IPS-18c (cell line): ENCODE measurements around the gene NTHL1.

Experiments
- H3K4me3 ChIP-seq: 2 replicates; pipeline ENCODE4 v1.7.0; 2013; ENCODE audit warnings: low read depth, mild to moderate bottlenecking, low read length, moderate library complexity; ENCODE audit not compliant: insufficient read depth
- H3K9me3 ChIP-seq: one replicate; pipeline ENCODE4 v1.6.1; 2013; ENCODE audit warnings: mild to moderate bottlenecking, low read length, moderate library complexity; ENCODE audit not compliant: control insufficient read depth, insufficient read depth

NTHL1 gene

GRCh38 chr16:2047330-2048115 lies at the start of gene NTHL1, which contains the start of gene TSC2:
Gene NTHL1 (minus strand): TSS chr16:2047834. CDS start chr16:2047823, 11 bp downstream.
Gene TSC2 (plus strand): TSS chr16:2047985. CDS start chr16:2048616, 631 bp downstream.
- H3K9me3 ChIP-seq: no peaks in the 10 kb centered on the region
- peak within 1 kb of the TSS; percentile 90 for H3K4me3 ChIP-seq

DNA sequence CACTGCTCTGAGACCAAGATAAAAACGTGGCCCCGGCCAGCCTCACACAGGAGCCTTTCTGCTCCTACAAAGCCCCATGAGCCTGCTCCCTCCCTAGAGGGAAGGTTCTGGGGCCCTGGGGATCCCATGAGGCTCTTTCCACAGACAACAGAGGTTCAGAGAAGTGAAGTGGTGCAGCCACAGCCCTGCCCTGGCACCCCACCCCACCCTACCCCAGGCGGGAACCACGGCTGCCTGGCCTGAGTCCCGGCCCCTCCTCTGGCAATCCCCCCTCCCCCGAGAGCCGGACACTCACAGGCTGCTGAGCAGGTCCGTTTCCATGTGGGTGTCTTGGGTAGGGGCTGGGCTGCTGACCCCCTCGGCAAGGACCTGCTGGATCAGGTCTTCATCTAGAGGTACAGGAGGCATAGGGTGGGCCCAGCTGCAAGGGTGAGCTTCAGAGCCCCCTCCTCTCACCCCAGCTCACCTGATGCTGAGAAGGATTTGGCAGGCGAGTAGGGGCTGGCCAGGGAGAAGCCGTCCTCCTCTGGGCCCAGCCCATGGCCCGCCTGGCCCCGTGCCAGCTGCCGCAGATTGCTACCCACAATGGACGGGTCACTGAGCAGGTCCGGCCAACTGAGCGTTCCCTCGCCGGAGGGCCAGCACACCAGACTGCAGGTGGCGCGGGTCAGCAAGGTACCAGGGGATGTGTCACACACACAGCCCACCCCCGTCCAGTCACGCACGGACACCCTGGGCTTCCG lies 49.4 kb upstream of the NTHL1 start:
- no peak overlapping the region for H3K4me3 ChIP-seq

DNA sequence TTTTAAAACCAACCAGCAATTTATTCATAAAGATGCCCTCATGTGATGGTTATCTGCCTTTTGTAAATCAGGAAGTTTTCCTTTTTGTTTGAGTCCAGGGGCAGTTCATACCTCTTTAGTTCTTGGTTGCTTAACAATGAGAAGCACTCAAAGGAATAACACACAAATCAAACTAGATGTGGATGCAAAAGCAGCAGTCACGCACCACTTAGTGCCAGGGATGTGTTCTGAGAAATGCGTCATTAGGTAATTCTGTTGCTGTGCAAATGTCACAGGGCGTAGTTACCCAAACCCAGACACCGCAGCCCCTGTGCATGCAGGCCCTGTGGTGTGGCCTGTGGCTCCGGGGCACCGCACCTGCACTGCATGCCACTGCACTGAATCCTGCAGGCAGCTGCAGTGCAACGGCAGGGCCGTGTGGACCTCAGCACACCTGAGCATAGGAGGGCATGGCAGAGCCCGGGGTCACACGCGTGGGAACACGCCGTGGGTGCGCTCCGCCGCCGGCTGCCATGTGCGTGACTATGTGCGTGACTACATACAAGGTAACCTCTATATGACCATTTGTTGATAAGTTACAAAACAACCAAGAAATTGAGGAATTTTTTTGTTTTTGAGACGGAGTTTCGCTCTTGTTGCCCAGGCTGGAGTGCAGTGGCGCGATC lies 48.4 kb upstream of the NTHL1 start:
- Histone ChIP-seq H3K9me3 (no peaks in the 10 kb centered on the region), H3K4me3 (no peak overlapping the region)

More for the DNA sequence above, 49.4 kb upstream of the NTHL1 start:
- no peaks in the 10 kb centered on the region for H3K9me3 ChIP-seq

GRCh38 chr16:2095315-2095853 lies 47.8 kb upstream of the NTHL1 start:
- H3K9me3 ChIP-seq: no peaks in the 10 kb centered on the region
- no peak overlapping the region for H3K4me3 ChIP-seq

GRCh38 chr16:2093793-2094192 lies 46.2 kb upstream of the NTHL1 start:
- Histone ChIP-seq H3K9me3 (no peaks in the 10 kb centered on the region), H3K4me3 (no peak overlapping the region)

DNA sequence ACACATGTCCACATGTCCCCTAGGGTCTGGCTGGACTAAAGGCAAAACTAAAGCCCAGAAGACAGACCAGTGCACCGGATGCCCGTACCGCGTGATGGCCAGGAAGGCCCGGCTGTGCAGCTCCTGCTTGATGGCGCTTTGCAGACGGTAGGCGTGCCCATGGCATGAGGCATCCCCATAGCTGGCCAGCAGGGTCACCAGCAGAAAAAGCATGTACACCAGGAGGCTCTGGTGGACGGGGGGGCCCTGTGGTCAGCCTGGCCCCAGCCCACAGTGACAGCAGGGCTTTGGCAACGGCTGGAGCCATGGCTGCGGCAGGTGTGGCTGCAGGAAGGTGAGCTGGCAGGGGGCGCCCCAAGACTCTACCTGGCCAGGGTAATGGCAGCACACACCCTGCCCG lies 45.2 kb upstream of the NTHL1 start:
- no peak overlapping the region for H3K4me3 ChIP-seq
- no peaks in the 10 kb centered on the region for H3K9me3 ChIP-seq

DNA sequence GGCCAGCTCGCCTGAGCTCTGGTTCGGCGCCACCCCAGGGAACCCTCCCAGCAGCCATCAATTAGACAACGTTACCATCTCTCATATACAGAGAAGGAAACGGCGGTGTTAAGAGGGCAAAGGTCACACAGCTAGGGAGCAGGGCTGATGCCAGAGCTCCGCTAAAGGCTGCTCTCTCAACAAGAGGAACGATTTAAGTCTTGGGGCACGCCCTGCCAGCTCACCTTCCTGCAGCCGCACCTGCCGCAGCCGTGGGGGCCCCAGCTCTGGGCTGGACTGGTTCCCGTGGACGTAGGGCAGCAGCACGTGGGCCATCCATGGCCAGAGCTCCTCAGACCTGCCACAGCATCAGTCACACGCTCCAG lies 44.6 kb upstream of the NTHL1 start:
- Histone ChIP-seq H3K4me3 (no peak overlapping the region), H3K9me3 (no peaks in the 10 kb centered on the region)

DNA sequence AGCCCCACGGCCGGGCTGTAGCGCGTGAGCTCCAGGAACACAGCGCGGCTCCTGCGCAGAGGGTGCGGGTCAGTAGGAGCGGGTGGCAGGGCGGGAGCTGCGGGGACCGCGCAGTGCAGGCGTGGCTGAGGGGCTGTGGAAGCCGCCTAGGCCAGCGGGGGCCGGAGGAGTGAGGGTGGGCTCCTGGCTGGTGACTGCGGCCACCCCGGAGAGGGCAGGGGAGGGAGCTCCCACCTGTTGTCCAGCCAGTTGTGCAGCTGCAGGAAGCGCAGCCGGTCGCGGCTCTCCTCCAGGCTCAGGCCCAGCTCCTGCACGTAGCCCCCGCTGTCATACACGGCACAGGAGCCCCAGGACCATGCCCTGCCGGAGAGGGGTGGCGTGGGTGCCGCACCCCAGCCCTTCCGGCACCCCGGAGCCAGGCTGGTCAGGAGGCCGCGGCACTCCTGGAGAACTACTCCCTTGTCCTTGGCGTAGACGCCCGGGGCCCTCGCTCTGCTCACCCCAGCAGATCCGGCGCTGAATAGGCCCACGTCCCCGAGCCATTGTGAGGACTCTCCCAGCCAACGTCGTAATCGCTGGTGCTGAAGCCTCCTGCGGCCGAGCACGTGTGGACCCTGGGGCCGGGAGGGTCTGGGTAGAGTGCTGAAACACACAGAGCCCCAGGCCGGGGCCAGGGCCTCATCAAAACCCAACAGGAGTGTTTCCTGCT lies 44.1 kb upstream of the NTHL1 start:
- no peaks in the 10 kb centered on the region for H3K9me3 ChIP-seq
- H3K4me3 ChIP-seq: peak overlapping the region; percentile 50

- H3K4me3 ChIP-seq: peak overlapping the region; percentile 53
Measured at GRCh38 chr16:2090777-2091546, 43.3 kb upstream of the NTHL1 start.

GRCh38 chr16:2090481-2090776 lies 42.8 kb upstream of the NTHL1 start:
- peak overlapping the region; percentile 53; the same call in 1 of the 2 replicates for H3K4me3 ChIP-seq
- H3K9me3 ChIP-seq: no peaks in the 10 kb centered on the region

More at GRCh38 chr16:2090777-2091546, 43.3 kb upstream of the NTHL1 start:
- H3K9me3 ChIP-seq: no peaks in the 10 kb centered on the region

- Histone ChIP-seq H3K4me3 (peak overlapping the region; percentile 53; the same call in 1 of the 2 replicates), H3K9me3 (no peaks in the 10 kb centered on the region)
Measured at GRCh38 chr16:2089706-2090480, 42.3 kb upstream of the NTHL1 start.

DNA sequence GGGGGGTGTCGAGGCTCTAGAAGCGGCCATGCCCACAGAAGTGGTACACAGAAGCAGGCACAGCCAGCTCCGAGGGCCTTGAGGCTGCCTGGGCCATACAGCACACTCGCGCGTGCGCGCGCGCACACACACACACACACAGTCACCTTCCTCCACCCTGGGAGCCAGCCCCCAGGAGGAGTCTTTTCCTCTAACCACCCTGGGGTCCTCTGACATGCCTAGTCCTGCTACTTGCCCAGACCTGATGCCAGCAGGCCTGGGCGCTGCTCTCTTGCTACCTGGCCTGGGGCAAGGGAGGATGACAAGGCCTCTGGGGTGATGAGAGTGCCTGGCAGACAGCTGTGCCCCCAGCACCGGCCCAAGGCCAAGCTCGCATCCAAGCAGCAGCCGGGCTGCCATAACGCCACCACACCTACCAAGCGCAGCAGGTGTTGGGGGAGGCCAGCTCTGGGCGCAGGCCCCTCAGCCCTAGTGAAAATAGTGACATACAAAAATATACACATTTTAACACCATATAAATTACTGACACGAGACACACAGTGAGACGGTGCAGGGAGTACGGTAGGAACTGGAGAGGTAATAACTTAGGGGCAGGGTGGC lies 41.2 kb upstream of the NTHL1 start:
- H3K9me3 ChIP-seq: no peaks in the 10 kb centered on the region
- H3K4me3 ChIP-seq: no peak overlapping the region

DNA sequence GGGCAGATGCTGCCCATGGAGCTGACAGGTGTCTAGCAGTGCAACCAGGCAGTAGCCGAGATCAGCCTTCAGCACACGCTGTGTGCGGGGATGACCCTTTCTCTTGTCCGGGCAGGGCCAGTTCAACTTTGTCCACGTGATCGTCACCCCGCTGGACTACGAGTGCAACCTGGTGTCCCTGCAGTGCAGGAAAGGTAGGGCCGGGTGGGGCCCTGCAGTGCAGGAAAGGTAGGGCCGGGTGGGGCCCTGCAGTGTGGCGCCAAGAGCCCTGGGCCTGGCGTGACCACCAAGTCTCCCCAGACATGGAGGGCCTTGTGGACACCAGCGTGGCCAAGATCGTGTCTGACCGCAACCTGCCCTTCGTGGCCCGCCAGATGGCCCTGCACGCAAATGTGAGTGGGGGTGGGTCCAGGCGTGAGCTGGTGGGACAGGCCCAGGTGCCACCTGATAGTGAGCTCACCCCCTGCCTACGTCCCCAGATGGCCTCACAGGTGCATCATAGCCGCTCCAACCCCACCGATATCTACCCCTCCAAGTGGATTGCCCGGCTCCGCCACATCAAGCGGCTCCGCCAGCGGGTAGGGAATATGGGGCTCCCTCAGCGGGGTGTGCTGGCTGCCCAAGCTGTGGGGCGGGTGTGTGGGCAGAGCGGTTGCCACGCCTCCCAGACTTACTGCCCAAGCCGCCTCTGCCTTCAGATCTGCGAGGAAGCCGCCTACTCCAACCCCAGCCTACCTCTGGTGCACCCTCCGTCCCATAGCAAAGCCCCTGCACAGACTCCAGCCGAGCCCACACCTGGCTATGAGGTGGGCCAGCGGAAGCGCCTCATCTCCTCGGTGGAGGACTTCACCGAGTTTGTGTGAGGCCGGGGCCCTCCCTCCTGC lies 40.4 kb upstream of the NTHL1 start:
- Histone ChIP-seq H3K4me3 (no peak overlapping the region), H3K9me3 (no peaks in the 10 kb centered on the region)

DNA sequence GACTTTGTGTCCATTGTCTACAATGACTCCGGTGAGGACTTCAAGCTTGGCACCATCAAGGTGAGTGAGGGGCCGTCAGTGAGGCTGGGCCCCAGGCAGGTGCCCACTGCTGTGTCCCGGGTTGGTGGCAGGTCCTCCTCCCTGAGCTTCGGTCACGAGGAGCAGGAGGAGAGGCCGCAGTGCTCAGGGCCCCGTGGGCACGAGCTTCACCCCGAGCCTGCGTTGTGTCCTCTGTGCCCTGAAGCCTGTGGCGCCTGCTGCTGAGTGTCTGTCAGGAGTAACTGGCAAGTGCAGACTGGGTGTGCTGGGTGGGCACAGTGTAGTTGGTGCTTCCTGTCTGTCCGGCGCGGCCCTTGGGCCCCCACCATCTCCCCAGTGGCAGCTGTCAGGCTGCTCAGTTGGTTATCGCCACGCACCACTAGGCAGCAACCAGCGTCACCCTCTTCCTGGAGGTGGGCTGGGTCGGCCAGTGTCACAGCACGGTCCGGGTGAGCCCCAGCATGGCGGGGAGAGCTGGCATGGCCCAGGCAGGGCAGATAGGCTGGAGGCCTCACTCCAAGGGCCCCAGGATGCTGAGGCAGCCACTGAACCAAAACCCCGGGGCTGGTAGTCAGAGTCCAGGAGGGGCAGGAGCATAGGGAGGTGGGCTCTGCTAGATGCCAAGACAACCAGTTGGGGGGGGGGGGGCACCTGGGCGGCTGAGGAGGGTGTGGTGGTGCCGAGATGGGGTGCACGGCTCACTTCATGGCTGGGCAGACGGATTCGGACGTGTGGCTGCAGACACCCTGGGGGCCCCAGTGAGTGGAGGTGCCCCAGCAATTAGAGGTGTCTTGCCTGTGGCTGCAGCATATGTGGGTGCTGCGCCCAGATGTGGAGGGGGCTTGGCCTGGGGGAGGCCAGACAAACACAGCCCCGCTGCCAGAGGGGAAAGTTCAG lies 39.4 kb upstream of the NTHL1 start:
- Histone ChIP-seq H3K9me3 (no peaks in the 10 kb centered on the region), H3K4me3 (no peak overlapping the region)
